ENCODE measurements around the gene PDK1.
"Not testable (repeated sequence)": the region's sequence is repeated elsewhere in the genome, so short reads cannot be mapped to it uniquely, and the experiment has no call there.

PDK1 gene

DNA sequence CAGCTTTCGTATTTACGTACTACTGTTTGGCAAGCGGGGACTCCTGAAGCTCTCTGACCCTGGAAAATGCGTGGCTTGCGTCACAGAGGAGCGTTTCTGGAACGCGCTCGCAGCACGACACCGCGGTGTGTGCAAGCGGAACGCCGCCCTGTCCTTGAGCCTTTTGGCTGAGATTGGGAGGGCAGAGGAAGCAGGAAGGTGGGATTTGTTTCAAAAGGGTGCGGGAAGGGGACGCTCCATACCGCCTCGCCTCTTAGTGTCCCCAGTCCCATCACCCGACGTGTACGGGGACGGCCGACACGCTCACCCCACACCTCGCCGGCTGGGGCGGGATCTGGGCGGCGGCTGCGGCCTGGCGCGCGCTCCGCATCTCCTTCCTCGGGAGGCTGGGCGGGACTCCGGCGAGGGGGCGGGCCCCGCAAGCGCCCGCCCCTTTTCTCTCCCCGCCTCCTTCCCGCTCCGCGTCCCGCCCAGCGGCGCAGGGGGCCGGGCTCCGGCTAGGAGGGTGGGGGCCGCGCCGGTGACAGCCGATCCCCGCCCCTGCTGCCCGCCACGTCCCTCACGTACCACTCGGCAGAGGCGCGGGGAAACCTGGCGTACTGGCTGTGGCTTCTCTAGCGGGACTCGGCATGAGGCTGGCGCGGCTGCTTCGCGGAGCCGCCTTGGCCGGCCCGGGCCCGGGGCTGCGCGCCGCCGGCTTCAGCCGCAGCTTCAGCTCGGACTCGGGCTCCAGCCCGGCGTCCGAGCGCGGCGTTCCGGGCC lies at the start of gene PDK1:
TSS of gene PDK1 (plus strand) at position 569 of the 762 bp plus-strand sequence. CDS start at position 630, 61 bp downstream.
- peak; percentile 84 to 85 for DNase-seq

DNA sequence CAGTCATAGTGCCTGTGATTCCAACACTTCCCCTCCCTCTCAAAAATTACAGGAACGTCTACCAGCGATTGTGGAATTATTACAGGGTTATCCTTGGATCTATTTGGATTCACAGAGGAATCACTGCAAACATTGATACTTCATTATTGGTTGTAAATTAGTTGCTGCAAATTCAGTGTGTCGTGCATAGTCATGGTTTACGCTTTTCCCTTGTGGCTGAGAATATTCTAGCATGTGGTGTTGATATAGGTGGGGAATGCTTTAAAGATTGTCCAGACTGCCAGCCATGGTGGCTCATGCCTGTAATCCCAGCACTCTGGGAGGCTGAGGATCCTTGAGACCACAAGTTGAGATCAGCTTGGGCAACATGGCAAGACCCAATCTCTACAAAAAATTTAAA lies 48.7 kb upstream of the PDK1 start:
- no peak for DNase-seq

DNA sequence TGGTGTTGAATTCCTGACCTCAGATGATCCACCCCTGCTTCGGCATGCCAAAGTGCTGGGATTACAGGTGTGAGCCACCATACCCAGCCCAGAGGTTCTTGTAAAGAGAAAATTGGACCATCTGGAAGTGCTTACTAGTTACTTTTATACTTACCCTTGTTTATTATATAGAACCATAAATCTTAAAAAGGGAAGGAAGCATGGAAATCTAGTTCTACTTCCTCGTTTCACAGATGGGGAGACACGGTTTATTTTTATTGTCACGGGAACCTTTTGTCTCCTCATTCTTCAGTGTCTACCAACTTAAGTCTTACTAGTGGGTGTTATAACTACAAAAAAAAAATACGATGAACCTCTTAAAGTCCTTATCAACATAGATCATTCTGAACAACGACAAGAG lies 45.8 kb upstream of the PDK1 start:
- no peak for DNase-seq

DNA sequence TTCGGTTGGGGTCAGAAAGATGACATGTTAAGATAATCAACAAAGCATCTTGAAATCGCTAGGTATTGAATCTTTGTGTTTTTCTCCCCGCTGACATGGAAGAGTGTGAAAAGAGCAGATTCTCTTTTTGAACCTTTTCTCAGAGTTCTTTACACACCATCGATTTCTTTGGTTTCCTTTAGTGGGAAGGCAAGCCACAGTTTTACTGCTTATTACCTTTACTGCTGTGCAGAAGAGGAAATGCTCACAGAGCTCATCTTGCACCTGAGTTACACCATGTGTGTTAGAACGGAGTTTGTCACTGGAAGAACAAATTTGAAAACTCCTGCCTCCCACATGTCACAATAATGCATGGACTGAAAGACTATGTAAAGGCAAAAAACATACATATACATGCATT lies 45.3 kb upstream of the PDK1 start:
- no peak for DNase-seq

DNA sequence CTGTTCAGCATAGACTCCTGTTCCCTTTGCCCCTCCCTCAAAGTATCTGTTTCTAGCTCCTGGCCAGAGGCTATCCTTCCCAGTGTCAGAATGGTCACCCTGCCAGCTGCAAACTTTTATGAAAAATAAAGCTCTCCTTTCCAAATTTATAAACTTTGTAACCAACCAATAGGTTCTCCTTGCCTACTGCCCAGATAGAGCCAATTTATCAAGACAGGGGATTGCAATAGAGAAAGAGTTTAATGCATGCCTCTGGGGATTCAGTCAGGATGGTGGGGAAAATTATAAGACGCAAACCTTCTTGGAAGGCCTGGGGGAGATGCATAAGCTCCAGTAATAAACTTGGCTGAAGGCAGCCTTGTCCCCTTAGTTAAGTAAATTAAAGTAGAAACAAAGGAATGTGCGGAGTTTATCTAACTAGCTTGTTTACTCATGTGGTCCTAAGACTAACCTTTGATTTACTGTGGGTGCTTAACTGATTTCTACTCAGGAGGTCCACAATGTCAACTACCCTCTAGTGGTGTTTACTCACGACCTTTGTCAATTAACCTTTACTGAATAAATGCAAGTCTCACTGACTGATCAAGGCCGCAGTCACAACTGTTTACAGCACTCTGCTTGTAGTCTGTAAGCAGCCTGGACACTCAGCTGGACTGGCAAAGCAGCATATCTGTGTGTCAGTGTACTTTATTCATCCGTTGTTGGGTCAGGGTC lies 42.9 kb upstream of the PDK1 start:
- DNase-seq: no peak

DNA sequence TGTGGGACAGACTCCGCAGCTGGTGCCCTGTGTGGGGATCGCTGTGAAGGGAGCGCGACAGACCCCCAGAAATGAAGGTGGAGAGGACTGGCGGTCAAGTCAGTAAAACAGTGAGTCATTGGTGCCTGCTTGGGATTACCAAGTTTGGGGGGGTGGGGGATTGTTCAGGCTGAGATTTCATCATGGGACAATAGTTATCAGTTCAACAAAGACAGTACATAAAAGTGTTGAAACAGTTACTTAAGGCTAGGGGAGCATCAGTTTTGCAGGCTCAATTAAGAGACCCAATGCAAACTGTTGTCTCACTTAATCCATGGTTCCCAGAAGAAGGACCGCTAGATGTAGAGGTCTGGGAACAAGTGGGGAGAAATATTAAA lies 42.4 kb upstream of the PDK1 start:
- DNase-seq: no peak

DNA sequence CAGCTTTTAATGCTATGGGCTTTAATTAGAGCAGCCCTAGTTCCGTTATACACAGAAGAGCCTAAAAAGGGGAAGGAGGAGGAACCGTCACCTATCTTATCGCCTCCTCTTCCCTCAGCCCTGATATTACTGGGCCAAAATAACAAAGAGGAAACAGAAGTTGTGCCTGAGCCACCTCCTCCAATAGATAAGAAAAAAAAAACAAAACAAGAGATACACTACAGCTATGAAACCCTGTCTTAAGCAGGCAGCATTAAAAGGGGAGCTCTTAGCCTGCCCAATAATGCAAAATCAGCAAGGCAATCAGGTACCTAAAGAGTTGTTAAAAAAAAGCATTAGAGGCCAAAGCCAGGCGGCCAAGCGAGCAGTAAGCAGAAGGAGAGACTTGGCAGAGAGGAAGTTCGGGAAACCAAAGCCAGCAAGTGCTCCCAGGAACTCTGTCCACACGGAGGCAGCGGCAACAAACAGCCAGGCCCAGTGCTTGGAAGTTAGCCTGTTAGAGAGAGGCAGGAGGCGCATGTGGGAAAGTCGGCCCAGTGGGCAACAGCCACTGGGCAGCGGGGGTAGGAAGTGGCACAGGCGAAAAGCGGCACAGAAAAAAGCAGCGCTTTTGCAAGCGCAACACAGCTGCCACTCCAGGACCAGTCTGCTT lies 41.8 kb upstream of the PDK1 start:
- no peak for DNase-seq

DNA sequence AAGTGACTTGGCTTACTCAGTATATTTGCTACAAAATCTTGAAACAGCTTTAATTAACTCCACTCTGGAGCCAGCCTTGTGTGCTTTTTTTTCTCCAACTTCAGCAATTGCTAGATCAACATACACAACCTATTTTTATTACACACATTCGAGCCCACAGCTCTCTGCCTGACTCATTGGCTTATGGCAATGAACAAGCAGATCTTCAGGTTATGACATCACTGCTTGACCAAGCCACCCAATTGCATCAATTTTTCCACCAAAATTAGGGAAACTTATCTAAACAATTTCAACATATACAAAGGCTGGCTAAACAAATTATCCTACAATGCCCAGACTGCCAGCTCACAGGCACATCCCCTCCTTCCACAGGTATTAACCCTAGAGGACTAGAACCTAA lies 39.6 kb upstream of the PDK1 start:
- no peak for DNase-seq

DNA sequence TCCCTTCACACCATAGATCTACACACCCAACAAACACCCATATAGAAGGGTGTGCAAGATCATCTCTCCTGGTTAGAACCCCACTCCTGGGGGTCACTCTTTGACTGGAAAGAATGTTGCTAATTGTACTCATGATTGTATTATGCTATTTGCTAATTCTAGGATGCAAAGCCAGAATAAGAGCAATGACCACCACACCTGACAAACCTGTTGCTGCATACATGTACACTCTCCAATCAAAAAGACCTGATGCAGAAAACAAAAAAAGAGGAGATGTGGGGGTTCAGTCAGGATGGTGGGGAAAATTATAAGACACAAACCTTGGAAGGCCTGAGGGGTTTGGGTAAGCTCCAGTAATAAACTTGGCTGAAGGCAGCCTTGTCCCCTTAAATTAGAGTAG lies 36.9 kb upstream of the PDK1 start:
- no peak for DNase-seq

DNA sequence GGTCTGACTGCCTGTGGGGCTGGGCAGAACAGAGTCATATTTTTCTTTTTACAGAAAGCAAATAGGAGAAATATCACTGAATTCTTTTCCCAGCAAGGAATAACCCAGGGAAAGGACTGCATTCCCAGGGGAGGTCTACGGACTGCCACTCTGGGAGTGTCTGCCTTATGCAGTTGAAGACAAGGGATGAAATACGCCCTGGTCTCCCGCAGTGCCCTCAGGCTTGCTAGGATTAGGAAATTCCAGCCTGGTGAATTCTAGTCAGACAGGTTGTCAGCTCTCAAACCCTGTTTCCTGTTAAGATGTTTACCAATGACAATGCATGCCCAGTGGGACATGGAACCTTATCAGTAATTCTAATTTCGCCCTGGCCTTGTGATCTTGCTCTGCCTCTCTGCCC lies 30.3 kb upstream of the PDK1 start:
- DNase-seq: no peak

DNA sequence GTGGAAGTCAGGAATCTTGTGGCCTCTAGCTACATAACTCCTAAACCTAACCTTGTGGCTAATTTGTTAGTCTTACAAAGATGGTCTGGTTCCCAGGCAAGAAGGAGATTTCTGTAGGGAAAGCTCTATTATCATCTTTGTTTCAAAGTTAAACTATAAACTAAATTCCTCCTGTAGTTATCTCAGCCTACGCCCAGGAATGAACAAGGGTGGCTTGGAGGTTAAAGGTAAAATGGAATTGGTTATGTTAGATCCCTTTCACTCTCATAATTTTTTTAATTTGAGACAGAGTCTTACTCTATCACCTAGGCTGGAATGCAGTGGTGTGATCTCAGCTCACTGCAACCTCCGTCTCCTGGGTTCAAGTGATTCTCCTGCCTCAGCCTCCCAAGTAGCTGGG lies 24.6 kb upstream of the PDK1 start:
- DNase-seq: no peak

DNA sequence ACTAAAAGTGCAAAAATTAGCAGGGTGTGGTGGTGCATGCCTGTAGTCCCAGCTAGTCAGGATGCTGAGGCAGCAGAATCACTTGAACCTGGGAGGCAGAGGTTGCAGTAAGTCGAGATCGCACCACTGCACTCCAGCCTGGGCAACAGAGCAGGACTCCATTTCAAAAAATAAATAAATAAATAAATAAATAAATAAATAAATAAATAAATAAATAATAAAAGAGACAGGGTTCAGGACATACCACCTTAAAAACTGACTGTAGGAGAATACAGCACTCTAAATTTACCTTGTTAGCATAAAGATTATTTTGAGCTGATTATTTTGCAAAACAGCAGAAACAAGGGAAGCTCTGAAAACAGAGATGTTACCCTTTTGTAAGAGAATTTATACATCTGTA lies 23.4 kb upstream of the PDK1 start:
- DNase-seq: not testable (repeated sequence)

DNA sequence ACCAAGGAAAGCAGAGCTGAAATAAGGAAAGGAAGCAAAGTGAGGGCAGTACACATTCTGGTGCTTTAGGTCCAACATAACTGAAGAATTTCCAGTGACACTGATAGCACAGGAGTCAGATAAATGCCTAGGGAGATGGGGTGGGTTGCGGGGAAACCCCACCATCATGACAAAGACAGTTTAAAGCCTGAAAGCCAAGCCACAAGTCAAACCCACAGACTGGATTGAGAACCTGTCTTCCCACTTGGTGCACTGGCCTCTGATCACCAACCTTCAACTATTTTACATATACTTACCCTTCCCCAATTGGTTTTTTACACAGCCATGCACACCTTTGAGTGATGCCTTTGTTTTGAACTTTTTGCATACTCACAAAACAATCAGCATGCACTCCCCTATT lies 22.2 kb upstream of the PDK1 start:
- no peak for DNase-seq

DNA sequence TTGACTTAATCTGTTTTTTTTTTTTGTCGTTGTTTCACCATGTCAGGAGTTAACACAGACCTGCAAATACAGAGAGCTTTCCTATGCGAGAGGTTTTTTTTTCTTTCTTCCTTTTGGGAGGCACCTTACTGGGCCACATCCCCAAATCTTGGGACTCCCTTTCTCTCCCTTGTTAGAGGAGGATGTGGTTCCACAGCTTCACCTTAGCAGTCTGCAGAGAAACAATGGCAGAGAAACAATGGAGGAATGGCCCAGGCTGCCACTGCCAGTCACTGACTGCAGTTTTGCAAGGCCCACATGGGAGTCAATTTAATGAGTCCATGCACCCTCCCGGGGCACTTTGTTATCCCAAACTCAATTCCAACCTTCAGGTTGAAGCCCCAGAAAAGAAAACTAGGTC lies 20.8 kb upstream of the PDK1 start:
- no peak for DNase-seq

DNA sequence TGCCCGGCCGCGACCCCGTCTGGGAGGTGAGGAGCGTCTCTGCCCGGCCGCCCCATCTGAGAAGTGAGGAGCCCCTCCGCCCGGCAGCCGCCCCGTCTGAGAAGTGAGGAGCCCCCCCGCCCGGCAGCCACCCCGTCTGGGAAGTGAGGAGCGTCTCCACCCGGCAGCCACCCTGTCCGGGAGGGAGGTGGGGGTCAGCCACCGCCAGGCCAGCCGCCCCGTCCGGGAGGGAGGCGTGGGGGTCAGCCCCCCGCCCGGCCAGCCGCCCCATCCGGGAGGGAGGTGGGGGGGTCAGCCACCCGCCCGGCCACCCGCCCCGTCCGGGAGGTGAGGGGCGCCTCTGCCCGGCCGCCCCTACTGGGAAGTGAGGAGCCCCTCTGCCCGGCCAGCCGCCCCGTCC lies 18.0 kb upstream of the PDK1 start:
- not testable (repeated sequence) for DNase-seq

DNA sequence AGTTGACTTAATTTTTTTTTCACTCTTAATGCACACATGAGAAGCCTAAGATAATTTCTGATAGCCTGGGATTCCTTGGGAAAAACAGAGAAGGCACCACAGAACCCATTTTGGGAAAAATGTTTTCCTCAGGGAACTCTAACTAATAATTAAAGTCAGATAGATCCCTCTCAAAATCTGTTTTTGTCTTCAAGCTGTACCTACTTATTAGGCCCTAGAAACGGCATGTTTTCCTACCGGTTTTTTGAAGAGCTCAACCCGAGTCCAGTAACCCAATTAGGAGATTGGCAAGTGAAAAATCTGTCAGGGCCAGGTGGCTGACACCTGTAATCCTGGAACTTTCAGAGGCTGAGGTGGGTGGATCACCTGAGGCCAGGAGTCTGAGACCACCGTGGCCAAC lies 16.1 kb upstream of the PDK1 start:
- DNase-seq: no peak

DNA sequence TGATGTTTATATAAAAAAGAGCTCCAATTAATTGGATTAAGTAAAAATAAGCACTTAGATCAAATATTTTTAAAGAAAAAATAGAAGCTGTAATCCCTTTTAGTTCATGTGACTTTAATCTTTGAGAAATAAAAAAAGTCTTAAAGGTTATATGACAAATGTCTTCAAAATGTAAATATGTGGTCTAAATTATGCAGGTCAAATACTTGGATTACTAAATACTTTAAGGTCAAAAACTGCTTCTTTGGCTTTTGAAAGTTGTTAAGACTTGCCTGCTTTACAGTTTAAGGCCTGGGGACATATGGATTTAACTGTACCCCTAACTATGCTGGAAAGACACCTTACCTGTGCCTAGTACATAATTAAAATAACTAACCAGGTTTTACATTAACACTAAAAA lies 15.5 kb upstream of the PDK1 start:
- DNase-seq: no peak

DNA sequence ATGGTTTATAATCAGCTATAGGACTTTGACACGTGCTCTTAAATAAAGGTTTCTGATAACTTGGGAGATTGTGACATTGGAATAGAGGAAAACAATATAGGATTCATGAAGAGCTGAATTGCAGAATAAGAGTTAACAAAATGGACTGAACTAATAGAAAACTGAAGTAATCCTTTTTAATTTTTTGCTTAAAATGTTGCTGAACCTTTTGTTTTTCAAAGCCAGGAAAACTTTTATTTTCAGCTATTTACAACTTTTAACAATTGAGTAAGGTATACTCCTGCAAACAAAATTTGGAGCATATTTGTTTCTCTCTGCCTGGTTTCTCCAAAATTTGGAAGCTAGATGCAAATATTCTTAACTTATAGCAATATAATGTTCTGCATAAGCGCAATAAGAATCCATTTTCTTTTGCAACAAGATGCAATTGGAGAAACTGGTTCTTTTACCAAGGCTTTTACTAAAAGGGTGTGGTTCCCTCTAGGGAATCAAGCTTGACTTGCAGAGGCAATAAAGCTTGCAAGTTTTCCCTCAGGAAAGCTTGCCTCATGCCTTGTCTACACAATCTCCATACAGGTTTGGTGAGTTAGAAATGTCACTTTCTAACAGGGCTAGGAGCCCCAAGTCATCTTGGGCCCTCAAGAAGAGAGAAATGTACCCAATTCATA lies 10.3 kb upstream of the PDK1 start:
- no peak for DNase-seq

DNA sequence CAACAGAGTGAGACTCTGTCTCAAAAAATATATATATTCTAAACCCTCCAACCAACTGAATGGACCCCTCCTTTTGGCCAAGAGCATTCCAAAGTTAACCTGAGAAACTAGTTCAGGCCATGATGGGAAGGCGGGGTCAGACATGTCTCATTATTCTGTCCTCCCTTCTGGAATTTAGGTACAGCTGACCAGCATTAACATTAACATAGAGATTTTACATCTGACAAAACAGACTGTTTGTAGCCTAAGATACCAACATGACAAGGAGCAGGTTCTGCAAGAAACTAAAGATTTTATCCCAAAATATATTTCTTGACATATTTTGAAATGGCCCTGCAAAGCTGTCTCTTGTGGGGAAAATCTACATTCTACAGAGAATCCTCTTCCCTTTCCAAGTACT lies 6.8 kb upstream of the PDK1 start:
- DNase-seq: no peak

DNA sequence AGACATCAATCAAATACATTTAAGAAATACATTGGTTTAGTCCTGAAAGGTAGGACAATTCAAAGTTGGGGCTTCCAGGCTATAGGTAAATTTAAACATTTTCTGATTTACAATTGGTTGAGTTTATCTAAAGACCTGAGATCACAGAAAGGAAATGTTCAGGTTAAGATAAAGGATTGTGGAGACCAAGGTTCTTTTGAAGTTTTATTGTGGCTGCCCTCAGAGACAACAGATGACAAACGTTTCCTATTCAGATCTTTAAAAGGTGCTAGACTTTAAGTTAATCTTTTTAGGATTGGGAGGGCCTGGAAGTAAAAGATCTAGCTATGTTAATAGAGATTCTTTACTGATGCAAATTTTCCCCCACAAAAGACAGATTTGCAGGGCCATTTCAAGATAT lies 6.1 kb upstream of the PDK1 start:
- not testable (repeated sequence) for DNase-seq

DNA sequence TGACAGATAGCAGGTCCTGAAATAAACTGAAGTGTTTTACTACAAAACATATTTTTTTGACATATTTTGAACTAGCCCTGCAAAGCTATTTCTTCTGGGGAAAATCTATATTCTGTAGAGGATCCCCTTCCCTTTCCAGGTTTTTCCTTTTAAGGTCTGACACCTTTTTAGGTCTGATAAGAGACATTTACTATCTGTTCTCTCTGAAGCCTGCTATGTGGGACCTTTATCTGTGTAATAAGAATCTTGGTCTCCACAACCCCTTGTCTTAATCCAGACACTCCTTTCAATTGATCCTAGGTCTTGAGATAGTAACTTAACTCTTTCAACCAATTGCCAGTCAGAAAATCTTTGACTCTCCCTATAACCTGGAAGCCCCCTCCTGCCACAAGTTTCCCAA lies 5.5 kb upstream of the PDK1 start:
- no peak for DNase-seq

DNA sequence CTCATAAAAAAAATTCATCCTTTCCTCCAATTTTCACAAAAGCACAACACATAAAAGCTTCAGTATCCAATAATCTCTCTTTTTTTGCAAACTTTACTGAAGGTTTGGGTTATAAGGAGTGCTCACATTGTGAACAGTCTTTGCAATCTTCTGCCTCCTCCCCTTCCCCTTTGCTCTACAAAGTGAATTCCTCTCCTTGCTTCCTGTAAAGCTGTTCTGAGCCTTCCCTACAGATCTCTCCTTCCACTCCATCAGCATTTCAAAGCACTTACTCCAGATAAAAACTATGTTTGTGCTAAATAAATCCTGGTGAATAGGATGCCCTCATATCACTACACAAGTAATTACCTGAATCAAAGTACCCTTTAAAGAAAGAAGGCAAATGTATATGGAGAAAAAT lies 4.6 kb upstream of the PDK1 start:
- DNase-seq: no peak

DNA sequence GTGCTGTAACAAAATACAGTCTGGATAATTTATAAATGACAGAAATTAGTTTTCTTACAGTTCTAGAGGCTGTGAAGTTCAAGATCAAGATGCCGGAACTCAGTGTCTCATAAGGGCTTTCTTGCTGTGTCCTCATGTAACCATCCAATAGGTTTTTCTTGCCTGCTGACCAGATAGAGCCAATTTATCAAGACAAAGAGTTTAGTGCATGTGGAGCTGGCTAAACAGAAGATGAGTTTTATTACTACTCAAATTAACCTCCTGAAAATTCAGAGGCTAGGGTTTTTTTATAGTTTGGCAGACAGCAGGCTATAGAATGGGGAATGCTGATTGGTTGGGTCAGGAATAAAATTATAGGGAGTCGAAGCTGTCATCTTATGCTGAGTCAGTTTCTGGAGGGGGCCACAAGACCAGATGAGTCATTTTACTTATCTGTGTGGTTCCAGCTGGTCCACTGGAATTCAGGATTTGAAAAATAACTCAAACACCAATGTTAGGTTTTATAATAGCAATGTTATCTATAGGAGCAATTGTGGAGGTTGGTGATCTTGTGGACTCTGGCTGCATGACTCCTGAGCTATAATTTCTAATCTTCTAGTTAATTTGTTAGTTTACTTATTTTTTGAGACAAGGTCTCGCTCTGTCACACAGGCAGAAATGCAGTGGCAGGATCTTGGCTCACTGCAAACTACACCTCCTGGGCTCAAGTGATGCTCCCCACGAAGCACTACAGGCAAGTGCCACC lies 3.2 kb upstream of the PDK1 start:
- DNase-seq: no peak

Measured in activated CD4-positive, alpha-beta T cell treated with anti-CD3 and anti-CD28 coated beads, Interleukin-2, amount 50 U/mL, for 4 hours (primary cell).